Thyroid gland (tissue), 4 donors: ENCODE results near the gene KMT2E.

Source experiments
- CTCF ChIP-seq, 6 experiments: fragments of 200-600 bp in 3 of 6; fragments of 450-650 bp in 3 of 6; sonication (generic) in 3 of 6; IDR thresholded peaks; one replicate each; pipeline ENCODE4 v1.5.1; 2016 to 2019; ENCODE audit warnings: antibody characterized with exemption in 6 of 6, mild to moderate bottlenecking in 2 of 6, inconsistent platforms in 1 of 6, moderate library complexity in 1 of 6
- POLR2A ChIP-seq, 2 donors: fragments of 450-650 bp; IDR thresholded peaks; one replicate each; pipeline ENCODE4 v1.6.1; 2017; ENCODE audit warnings: antibody characterized with exemption in 2 of 2, mild to moderate bottlenecking in 2 of 2, moderate library complexity in 1 of 2

DNA sequence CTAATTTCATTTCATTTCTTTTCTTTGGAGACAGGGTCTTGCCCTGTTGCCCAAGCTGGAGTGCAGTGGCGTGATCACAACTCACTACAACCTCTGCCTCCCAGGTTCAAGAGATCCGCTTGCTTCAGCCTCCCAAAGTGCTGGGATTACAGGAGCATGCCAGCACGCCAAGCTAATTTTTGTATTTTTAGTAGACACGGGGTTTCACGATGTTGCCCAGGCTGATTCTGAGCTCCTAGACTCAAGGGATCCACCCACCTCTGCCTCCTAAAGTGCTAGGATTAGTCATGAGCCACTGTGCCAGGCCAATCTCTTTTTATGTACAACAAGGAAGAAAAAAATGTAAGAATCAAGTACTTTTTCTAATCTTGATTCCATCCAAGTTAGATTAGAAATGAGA is 10.7 kb upstream of the KMT2E start:
- TF ChIP-seq CTCF (IDR thresholded peaks at IDR 0.05) = no peak
- no peak for TF ChIP-seq POLR2A (IDR thresholded peaks at IDR 0.05)
